Uterus (tissue), 4 donors: ENCODE results near the gene PNMA8B. TPM values are rescaled to one million over a fixed set of nuclear protein-coding genes. Genes with fewer than 3 reads are reported as not detected.
"Not testable (repeated sequence)": the region's sequence is repeated elsewhere in the genome, so short reads cannot be mapped to it uniquely, and the experiment has no call there.

Experiments
- DNase-seq, 2 donors: peaks; one replicate each; pipeline ENCODE4 v3.0.0-alpha.2; 2019 to 2020
- H3K27ac ChIP-seq, 2 donors: fragments of 200-600 bp; sonication (generic); 1 replicate in 1 of 2; 2 replicates in 1 of 2; pipeline ENCODE4 v1.5.1; 2016 to 2018
- H3K27me3 ChIP-seq, 2 donors: fragments of 200-600 bp; sonication (generic); one replicate each; pipeline ENCODE4 v1.5.1; 2018 to 2019; ENCODE audit warnings: control low read depth in 1 of 2
- H3K36me3 ChIP-seq, 2 donors: fragments of 200-600 bp; sonication (generic); one replicate each; pipeline ENCODE4 v1.5.1; 2019; ENCODE audit warnings: control low read depth in 1 of 2
- H3K4me1 ChIP-seq, 2 donors: fragments of 200-600 bp; sonication (generic); one replicate each; pipeline ENCODE4 v1.5.1; 2018 to 2019; ENCODE audit warnings: control low read depth in 1 of 2
- H3K4me3 ChIP-seq, 2 donors: fragments of 200-600 bp; sonication (generic); 1 replicate in 1 of 2; 2 replicates in 1 of 2; pipeline ENCODE4 v1.5.1; 2018 to 2019; ENCODE audit warnings: mild to moderate bottlenecking in 1 of 2
- H3K9me3 ChIP-seq, 2 donors: fragments of 200-600 bp; sonication (generic); one replicate each; pipeline ENCODE4 v1.5.1; 2019; ENCODE audit warnings: control low read depth in 1 of 2
- CTCF ChIP-seq, 4 experiments: fragments of 200-600 bp in 2 of 4; fragments of 450-650 bp in 2 of 4; sonication (generic) in 2 of 4; IDR thresholded peaks; one replicate each; pipeline ENCODE4 v1.5.1; 2016 to 2019; ENCODE audit warnings: antibody characterized with exemption in 4 of 4, mild to moderate bottlenecking in 2 of 4, moderate library complexity in 1 of 4
- POLR2A ChIP-seq, 2 donors: fragments of 450-650 bp; IDR thresholded peaks; one replicate each; pipeline ENCODE4 v1.6.1; 2016; ENCODE audit warnings: antibody characterized with exemption in 2 of 2, mild to moderate bottlenecking in 1 of 2, moderate library complexity in 1 of 2
- intact Hi-C: fragments of 100-400 bp; cut with DNase I; formaldehyde crosslinking; loops from one replicate; pipeline ENCODE4 v1.15.1; 2023; ENCODE audit warnings: low total_unique reads
- total RNA-seq, 4 donors: library from RNA; depleted of rRNA in 3 of 4; stranded (reverse); fragments of >200 nt in 3 of 4; gene quantifications; one replicate each; pipeline versions ENCODE4 v1.1.0 to v1.2.4, GENCODE V29; 2014 to 2023
- donor health status: DM: yes; HTN: yes; CAD: no.

The PNMA8B gene
- total RNA-seq, 4 donors from 2014 or later = 2.2 to 7.9 (median 3.1) TPM; not detected in 1

GRCh38 chr19:46528601-46529590 is 33.2 kb upstream of the PNMA8B start:
- no peaks in the 10 kb centered on the region for H3K27me3 ChIP-seq
- H3K9me3 ChIP-seq = no peaks in the 10 kb centered on the region
- H3K36me3 ChIP-seq = no peaks in the 10 kb centered on the region
- H3K4me1 ChIP-seq = no peaks in the 10 kb centered on the region
- H3K27ac ChIP-seq = no peak overlapping the region
- intact Hi-C loops = no loop called here
- DNase-seq = no peak
- TF ChIP-seq POLR2A (IDR thresholded peaks at IDR 0.05) (no peak), CTCF (IDR thresholded peaks at IDR 0.05) (no peak)
- no peak overlapping the region for H3K4me3 ChIP-seq

GRCh38 chr19:46526801-46527200 is 31.1 kb upstream of the PNMA8B start:
- intact Hi-C loops, H3K36me3 ChIP-seq, DNase-seq, H3K9me3 ChIP-seq, H3K4me3 ChIP-seq, H3K4me1 ChIP-seq, H3K27me3 ChIP-seq, H3K27ac ChIP-seq: not testable (repeated sequence)

- intact Hi-C loops = no loop called here
Observed at GRCh38 chr19:46524308-46524707, 28.6 kb upstream of the PNMA8B start.

GRCh38 chr19:46522988-46523387 is 27.3 kb upstream of the PNMA8B start:
- DNase-seq, H3K9me3 ChIP-seq, H3K4me3 ChIP-seq, intact Hi-C loops, H3K27me3 ChIP-seq, H3K36me3 ChIP-seq, H3K4me1 ChIP-seq, H3K27ac ChIP-seq: not testable (repeated sequence)

More at GRCh38 chr19:46524308-46524707, 28.6 kb upstream of the PNMA8B start:
- no peaks in the 10 kb centered on the region for H3K9me3 ChIP-seq
- no peaks in the 10 kb centered on the region for H3K27me3 ChIP-seq
- no peak overlapping the region for H3K4me3 ChIP-seq
- TF ChIP-seq POLR2A (IDR thresholded peaks at IDR 0.05) = no peak
- TF ChIP-seq CTCF (IDR thresholded peaks at IDR 0.05) = no peak
- no peaks in the 10 kb centered on the region for H3K4me1 ChIP-seq
- no peak overlapping the region for H3K27ac ChIP-seq
- no peak for DNase-seq
- no peaks in the 10 kb centered on the region for H3K36me3 ChIP-seq

GRCh38 chr19:46521241-46521868 is 25.7 kb upstream of the PNMA8B start:
- DNase-seq = no peak
- Histone ChIP-seq H3K27ac (no peak overlapping the region), H3K4me1 (no peaks in the 10 kb centered on the region), H3K9me3 (no peaks in the 10 kb centered on the region), H3K36me3 (no peaks in the 10 kb centered on the region), H3K4me3 (no peak overlapping the region), H3K27me3 (no peaks in the 10 kb centered on the region)
- intact Hi-C loops = no loop called here
- TF ChIP-seq CTCF (IDR thresholded peaks at IDR 0.05) (no peak), POLR2A (IDR thresholded peaks at IDR 0.05) (no peak)

GRCh38 chr19:46520616-46521015 is 24.9 kb upstream of the PNMA8B start:
- no peaks in the 10 kb centered on the region for H3K36me3 ChIP-seq
- H3K9me3 ChIP-seq = no peaks in the 10 kb centered on the region
- no peak for DNase-seq
- no peak overlapping the region for H3K4me3 ChIP-seq
- H3K27ac ChIP-seq = no peak overlapping the region
- no peaks in the 10 kb centered on the region for H3K27me3 ChIP-seq
- H3K4me1 ChIP-seq = no peaks in the 10 kb centered on the region
- intact Hi-C loops = no loop called here
- no peak for TF ChIP-seq POLR2A (IDR thresholded peaks at IDR 0.05)
- no peak for TF ChIP-seq CTCF (IDR thresholded peaks at IDR 0.05)
